K562 (cell line): ENCODE measurements around the gene SCG3.

Experiments
- BRF1 ChIP-seq: IDR thresholded peaks from 3 replicates; pipeline ENCODE4 v1.6.1; 2011; ENCODE audit warnings: borderline replicate concordance, mild to moderate bottlenecking; ENCODE audit not compliant: insufficient read length; ENCODE audit errors: extremely low read depth
- TF ChIP-seq, protein P1 (sequence below), 3 experiments: IDR thresholded peaks in 2 of 3; conservative IDR thresholded peaks in 1 of 3; 2 replicates each; pipeline ENCODE4 v1.5.1; 2011 to 2012; ENCODE audit warnings: low read length in 3 of 3, mild to moderate bottlenecking in 3 of 3, control low read depth in 2 of 3, improper control_type of control experiment in 1 of 3, inconsistent platforms in 1 of 3, low read depth in 1 of 3, mixed read lengths in 1 of 3, moderate library complexity in 1 of 3; ENCODE audit not compliant: insufficient read depth in 2 of 3
- TF ChIP-seq, protein P2 (sequence below): fragments of 250-450 bp; sonication (Bioruptor Pico); IDR thresholded peaks from 2 replicates; pipeline ENCODE4 v1.5.0; 2020; ENCODE audit warnings: mild to moderate bottlenecking, borderline replicate concordance

DNA sequence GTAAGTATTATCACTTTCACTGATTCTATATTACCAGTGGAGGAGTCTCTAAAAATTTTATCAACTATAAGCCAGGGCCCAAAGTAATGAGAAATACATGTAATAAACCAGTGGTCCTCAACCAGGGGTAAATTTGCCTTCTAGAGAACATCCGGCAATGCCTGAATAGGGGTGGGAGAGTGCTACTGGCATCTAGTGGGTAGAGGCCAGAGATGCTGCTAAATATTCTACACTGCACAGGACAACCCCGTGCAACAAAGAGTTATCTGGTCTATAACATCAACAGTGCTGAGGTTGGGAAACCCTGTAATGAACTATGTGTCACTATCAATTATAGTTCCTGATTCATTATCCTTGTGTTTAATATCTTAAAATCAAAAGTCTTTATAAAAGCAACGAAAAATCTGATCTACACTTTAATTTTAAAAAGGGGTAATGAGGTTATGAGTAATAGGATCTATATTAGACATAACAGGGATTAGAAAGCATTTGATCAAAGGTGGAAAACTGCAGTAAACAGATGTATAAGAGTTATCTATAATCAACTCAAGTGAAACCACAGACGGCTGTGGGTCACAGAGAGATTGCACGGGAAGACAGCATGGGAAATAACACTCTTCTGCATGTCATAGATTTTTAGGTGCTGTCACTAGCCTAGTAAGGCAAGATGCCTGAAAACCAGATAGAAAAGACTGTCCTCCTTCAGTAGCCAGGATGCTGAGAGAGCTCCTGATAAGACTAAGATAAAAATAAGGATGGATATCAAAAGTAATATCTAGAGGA lies 54.1 kb downstream of the SCG3 start:
- TF ChIP-seq, protein P1, sequence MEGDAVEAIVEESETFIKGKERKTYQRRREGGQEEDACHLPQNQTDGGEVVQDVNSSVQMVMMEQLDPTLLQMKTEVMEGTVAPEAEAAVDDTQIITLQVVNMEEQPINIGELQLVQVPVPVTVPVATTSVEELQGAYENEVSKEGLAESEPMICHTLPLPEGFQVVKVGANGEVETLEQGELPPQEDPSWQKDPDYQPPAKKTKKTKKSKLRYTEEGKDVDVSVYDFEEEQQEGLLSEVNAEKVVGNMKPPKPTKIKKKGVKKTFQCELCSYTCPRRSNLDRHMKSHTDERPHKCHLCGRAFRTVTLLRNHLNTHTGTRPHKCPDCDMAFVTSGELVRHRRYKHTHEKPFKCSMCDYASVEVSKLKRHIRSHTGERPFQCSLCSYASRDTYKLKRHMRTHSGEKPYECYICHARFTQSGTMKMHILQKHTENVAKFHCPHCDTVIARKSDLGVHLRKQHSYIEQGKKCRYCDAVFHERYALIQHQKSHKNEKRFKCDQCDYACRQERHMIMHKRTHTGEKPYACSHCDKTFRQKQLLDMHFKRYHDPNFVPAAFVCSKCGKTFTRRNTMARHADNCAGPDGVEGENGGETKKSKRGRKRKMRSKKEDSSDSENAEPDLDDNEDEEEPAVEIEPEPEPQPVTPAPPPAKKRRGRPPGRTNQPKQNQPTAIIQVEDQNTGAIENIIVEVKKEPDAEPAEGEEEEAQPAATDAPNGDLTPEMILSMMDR (IDR thresholded peaks at IDR 0.05 in 2 of 3, conservative IDR thresholded peaks at IDR 0.05 in 1 of 3; ENCODE audit: insufficient read depth in 2 of 3, low read depth in 1 of 3, low read length in 3 of 3): 0 out of 6 replicates have a peak, but pooled peaks of 1 of the 3 experiments have one; percentile 9
- TF ChIP-seq BRF1: no peak
- TF ChIP-seq, protein P2, sequence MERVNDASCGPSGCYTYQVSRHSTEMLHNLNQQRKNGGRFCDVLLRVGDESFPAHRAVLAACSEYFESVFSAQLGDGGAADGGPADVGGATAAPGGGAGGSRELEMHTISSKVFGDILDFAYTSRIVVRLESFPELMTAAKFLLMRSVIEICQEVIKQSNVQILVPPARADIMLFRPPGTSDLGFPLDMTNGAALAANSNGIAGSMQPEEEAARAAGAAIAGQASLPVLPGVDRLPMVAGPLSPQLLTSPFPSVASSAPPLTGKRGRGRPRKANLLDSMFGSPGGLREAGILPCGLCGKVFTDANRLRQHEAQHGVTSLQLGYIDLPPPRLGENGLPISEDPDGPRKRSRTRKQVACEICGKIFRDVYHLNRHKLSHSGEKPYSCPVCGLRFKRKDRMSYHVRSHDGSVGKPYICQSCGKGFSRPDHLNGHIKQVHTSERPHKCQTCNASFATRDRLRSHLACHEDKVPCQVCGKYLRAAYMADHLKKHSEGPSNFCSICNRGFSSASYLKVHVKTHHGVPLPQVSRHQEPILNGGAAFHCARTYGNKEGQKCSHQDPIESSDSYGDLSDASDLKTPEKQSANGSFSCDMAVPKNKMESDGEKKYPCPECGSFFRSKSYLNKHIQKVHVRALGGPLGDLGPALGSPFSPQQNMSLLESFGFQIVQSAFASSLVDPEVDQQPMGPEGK (CRISPR knock-in tag): no peak
